Pancreas (tissue), 10 donors: ENCODE results near the gene SH2B2. TPM values are rescaled to one million over a fixed set of nuclear protein-coding genes. Genes with fewer than 3 reads are reported as not detected.

Experiments used
- ATAC-seq, 4 donors: fragments of 200-7000 bp; cut with Tn5 transposase; one replicate each; pipeline versions ENCODE4 v1.8.0 to v1.9.1; 2020; ENCODE audit warnings: mild to moderate bottlenecking in 4 of 4, moderate library complexity in 4 of 4
- DNase-seq, 6 donors: peaks; one replicate each; pipeline ENCODE4 v3.0.0-alpha.2; 2020
- FAIRE-seq: peaks from 2 replicates; lab custom pipeline; 2012; peaks lifted over from hg19 to GRCh38; lab: Jason Lieb, UNC
- H3K27ac ChIP-seq, 4 donors: fragments of 200-600 bp; sonication (generic); 1 replicate in 3 of 4; 2 replicates in 1 of 4; pipeline versions ENCODE4 v1.5.0 to v1.8.0; 2020
- H3K27me3 ChIP-seq, 4 donors: fragments of 200-600 bp; one replicate each; pipeline ENCODE4 v1.8.0; 2021
- H3K36me3 ChIP-seq, 3 donors: fragments of 200-600 bp; sonication (generic) in 1 of 3; one replicate each; pipeline versions ENCODE4 v1.5.0 to v1.8.0; 2020 to 2021
- H3K4me1 ChIP-seq, 3 donors: fragments of 200-600 bp; one replicate each; pipeline ENCODE4 v1.8.0; 2021
- H3K4me3 ChIP-seq, 4 donors: fragments of 200-600 bp; sonication (generic) in 2 of 4; one replicate each; pipeline versions ENCODE4 v1.5.0 to v1.8.0; 2020 to 2021
- H3K9me3 ChIP-seq, 4 donors: fragments of 200-600 bp; one replicate each; pipeline ENCODE4 v1.8.0; 2021
- WGBS, 2 donors: extraction: QIAGEN DNeasy Blood & Tissue Kit; methylation state at CpG; one replicate each; pipeline ENCODE4 v1.1.7; 2013; 5-methylcytosine and 5-hydroxymethylcytosine counted together
- intact Hi-C, 3 donors: fragments of 100-400 bp; cut with DNase I; formaldehyde crosslinking; loops; one replicate each; pipeline versions ENCODE4 v1.11.1 to v1.14.2; 2022
- polyA plus RNA-seq, 2 donors: library from polyadenylated mRNA; stranded (reverse); fragments of 200-250 nt; gene quantifications; one replicate each; pipeline ENCODE4 v1.2.3, GENCODE V29; 2013
- total RNA-seq, 6 donors: library from RNA; stranded (reverse); fragmentation: NEBNext Ultra II Directional in 4 of 6; extraction: Animal tissue kit (Norgen Biotek cat#: 25700) in 4 of 6; gene quantifications; one replicate each; pipeline versions ENCODE4 v1.2.1 to v1.2.4, GENCODE V29; 2021 to 2023
- TF ChIP-seq, protein P1 (sequence below), 4 donors: fragments of 200-600 bp; sonication (generic) in 3 of 4; IDR thresholded peaks; one replicate each; pipeline versions ENCODE4 v1.5.0 to v1.8.0; 2021; ENCODE audit warnings: antibody characterized with exemption in 4 of 4
- donor health status: healthy with polysubstance abuse.
- donor health status: DM: no; HTN: no; CAD: no; lungs with moderate emphysema.
- donor health status: DM: no; HTN: no; CAD: no.
- donor health status: control.
- donor health status: control.
- donor health status: Bipolar disorder and iron deficiency.
- donor health status: DM: yes; HTN: yes; CAD: no.
- donor health status: DM: no; HTN: no; CAD: no.
- donor health status: DM: no; HTN: no; CAD: no.
- donor health status: DM: yes; HTN: yes; CAD: no.

The SH2B2 gene
- total and polyA plus RNA-seq, 8 donors = 1.3 to 5.1 (median 2.1) TPM

DNA sequence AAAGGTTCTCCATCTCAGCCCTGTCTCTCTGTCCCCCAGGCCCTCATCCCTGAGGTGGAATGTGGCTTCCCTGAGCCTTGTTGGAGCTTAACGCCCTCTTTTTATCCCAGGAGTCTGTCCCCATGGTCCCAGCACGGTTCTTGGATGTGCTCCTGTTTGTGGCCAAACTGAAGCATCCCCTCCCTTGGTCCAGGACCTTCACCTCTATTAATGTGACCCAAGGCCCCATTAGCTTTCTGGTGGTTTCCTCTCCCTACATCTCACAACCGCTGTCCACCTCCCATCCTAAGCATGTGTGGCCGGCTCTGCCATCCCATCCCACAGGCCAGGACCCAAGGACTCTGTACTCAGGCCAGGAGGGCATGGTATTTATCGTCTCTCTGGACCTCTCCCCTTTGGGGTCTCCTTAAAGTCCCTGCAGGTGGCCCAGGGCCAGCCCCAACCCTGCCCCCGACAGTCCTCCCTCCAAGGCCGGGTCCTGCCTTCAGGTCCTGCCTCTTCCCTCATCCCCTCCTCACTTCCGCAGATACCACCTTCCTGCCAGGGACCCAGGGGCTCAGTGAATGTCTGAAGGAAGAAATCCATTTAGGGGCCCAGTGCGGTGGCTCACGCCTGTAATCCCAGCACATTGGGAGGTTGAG, 15.4 kb upstream of the SH2B2 start:
- Histone ChIP-seq H3K9me3 (no peaks in the 10 kb centered on the region), H3K4me3 (no peak overlapping the region), H3K4me1 (no peaks in the 10 kb centered on the region), H3K27ac (no peak overlapping the region), H3K27me3 (no peaks in the 10 kb centered on the region), H3K36me3 (no peaks in the 10 kb centered on the region)
- WGBS, 2 donors = 91 to 95% methylated on average over 10 of the region's 10 CpGs
- DNase-seq (peak in 1 of 6 donors; percentile 58), ATAC-seq (no peak), FAIRE-seq (no peak)
- intact Hi-C loops = loop anchor here in 2 of 3 donors (5.0 kb wide), 2 partner anchors 669 to 724 kb away; no protein-coding TSS in a partner anchor
- TF ChIP-seq, protein P1, sequence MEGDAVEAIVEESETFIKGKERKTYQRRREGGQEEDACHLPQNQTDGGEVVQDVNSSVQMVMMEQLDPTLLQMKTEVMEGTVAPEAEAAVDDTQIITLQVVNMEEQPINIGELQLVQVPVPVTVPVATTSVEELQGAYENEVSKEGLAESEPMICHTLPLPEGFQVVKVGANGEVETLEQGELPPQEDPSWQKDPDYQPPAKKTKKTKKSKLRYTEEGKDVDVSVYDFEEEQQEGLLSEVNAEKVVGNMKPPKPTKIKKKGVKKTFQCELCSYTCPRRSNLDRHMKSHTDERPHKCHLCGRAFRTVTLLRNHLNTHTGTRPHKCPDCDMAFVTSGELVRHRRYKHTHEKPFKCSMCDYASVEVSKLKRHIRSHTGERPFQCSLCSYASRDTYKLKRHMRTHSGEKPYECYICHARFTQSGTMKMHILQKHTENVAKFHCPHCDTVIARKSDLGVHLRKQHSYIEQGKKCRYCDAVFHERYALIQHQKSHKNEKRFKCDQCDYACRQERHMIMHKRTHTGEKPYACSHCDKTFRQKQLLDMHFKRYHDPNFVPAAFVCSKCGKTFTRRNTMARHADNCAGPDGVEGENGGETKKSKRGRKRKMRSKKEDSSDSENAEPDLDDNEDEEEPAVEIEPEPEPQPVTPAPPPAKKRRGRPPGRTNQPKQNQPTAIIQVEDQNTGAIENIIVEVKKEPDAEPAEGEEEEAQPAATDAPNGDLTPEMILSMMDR (IDR thresholded peaks at IDR 0.05) = no peak

DNA sequence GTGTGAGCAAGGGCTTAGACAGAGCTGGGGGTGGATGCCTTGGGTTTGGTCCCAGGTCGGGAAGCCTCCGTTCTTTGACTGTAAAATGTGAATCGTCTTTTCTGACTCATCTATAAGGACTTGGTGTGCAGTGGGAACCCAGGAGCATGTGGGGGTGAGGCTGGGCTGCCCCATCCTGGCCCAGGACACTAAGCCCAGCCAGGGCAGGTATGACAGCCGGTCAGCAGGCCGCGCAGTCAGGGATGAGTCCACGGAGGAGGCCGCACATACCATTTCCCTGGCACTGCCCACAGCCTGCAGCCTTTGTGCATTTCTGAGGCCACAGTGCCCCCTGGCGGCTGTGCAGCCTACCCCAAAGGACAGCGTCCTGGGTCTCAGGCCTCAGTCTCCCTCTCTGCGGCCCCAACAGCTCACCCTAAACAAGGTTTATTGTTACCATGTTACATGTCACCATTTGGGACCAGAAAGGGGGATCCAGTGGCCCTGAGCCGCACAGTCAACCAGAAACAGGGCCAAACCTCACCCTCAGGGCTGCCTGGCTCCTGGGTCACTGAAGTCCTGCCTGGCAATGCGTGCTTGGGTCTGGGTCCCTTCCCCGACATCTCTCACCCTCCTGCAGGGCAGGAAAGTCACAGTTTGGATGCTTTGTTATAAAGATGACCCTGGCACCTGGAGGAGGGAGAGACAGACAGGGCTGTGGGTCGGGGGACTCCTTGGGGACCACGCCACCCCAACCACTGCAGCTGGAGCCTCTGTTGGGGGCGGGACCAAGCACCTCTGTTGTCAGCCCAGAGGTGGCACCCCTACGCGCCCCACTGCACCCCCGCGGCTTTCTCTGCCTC, 14.4 kb upstream of the SH2B2 start:
- TF ChIP-seq, protein P1 (IDR thresholded peaks at IDR 0.05) = peak; percentile 77 to 90 (median 86)
- DNase-seq (peak; percentile 55 to 95 (median 80)), ATAC-seq (peak; percentile 89 to 97 (median 93)), FAIRE-seq (no peak)
- Histone ChIP-seq H3K4me3 (no peak overlapping the region), H3K9me3 (no peaks in the 10 kb centered on the region), H3K27me3 (no peaks in the 10 kb centered on the region), H3K27ac (no peak overlapping the region), H3K36me3 (no peaks in the 10 kb centered on the region), H3K4me1 (no peaks in the 10 kb centered on the region)
- WGBS, 2 donors = 42 to 44% methylated on average over 21 of the region's 21 CpGs
- intact Hi-C loops = loop anchor here in 2 of 3 donors (2.0 to 5.0 kb wide), 3 partner anchors 670 to 729 kb away; no protein-coding TSS in a partner anchor

DNA sequence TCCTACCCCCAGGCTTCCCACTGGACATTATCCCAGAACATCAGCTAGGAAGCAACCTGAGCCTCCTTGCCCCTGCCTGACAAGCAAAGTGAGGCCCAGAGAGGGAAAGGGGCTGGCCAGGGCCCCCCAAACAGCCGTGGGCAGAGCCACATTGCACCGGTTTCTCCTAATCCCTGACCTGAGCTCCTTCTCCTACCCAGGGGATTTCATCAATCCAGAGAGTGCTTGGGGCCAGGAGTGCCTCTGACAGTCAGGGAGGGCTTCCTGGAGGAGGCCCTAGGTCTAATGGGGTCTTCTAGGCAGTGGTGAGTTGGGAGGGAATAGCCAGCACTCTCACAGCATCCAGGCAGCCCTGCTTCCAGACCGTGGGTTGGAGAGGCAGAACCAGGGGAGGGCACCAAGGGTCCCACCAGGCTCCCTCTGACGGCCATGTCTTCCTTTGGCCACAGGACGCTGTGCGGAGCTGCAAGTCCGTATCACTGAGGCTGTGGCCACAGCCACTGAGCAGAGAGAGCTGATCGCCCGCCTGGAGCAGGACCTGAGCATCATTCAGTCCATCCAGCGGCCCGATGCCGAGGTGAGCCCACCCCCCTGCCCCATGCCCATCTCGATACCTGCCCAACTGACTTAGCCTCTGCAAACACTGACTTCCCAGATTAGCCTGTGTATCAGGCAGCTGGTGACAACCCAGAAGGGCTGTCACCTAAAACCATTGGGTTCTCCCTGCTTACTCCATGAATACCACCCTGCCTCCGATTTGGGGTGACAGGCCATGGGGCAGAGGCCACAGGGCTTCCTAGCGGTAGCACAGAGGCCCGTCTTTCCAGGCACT, 13.5 kb upstream of the SH2B2 start:
- Histone ChIP-seq H3K27me3 (no peaks in the 10 kb centered on the region), H3K4me3 (no peak overlapping the region), H3K27ac (no peak overlapping the region), H3K36me3 (no peaks in the 10 kb centered on the region), H3K4me1 (no peaks in the 10 kb centered on the region), H3K9me3 (no peaks in the 10 kb centered on the region)
- DNase-seq (peak in 2 of 6 donors; percentile 12 to 55), FAIRE-seq (no peak), ATAC-seq (no peak)
- TF ChIP-seq, protein P1 (IDR thresholded peaks at IDR 0.05) = no peak
- 79 to 80% methylated on average over 16 of the region's 16 CpGs for whole genome bisulfite sequencing, 2 donors
- intact Hi-C loops = loop anchor here in 2 of 3 donors (2.0 to 5.0 kb wide), 3 partner anchors 671 to 730 kb away; no protein-coding TSS in a partner anchor

DNA sequence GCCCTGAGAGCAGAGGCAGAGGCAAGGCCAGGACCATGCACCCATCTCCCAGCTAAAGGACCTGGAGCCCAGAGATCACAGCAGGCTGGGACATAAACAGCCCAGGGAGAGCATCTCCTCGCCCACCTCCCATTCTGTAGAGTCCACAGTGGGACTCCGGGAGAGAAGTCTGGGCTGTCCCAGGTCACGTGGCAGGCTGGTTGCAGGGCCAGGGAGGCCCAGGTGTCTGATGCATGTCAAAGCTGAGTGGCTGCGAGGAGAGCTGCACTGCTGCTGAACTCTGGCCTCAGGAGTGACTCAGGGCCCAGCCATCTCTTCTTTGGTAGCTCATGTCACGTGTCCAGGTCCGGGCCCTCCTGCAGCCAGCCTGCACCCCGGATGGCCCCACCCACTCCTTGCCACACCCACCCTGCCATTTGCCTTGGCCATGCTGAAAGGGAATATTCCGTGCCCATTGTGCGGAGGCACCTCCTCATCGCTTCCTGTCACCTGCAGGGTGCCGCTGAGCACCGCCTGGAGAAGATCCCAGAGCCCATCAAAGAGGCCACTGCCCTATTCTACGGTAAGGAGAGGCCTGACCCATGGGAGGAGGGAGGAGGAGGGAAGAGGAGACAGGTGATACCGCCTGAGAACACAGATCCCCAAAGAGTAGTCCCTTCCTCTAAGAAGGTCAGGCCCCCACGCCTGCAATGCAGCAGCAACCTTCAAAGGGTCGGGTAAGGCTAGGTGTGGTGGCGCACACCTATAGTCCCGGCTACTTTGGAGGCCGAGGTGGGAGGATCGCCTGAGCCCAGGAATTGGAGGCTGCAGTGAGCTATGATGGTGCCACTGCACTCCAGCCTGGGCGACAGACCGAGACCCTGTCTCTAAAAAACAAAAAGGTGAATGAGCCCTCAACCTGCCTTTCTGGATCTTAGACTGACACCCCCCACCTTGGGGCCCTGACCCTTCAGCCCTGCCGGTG, 12.6 kb upstream of the SH2B2 start:
- no peak overlapping the region for H3K4me3 ChIP-seq
- intact Hi-C loops = loop anchor here in 2 of 3 donors (2.0 to 5.0 kb wide), 3 partner anchors 672 to 731 kb away; no protein-coding TSS in a partner anchor
- H3K4me1 ChIP-seq = no peaks in the 10 kb centered on the region
- no peak for DNase-seq
- no peak for FAIRE-seq
- no peaks in the 10 kb centered on the region for H3K27me3 ChIP-seq
- no peak overlapping the region for H3K27ac ChIP-seq
- ATAC-seq = peak in 1 of 4 donors; percentile 23
- no peaks in the 10 kb centered on the region for H3K9me3 ChIP-seq
- H3K36me3 ChIP-seq = no peaks in the 10 kb centered on the region
- TF ChIP-seq, protein P1 (IDR thresholded peaks at IDR 0.05) = no peak
- 86 to 94% methylated on average over 23 of the region's 23 CpGs for WGBS, 2 donors
